HG02610 (cell line): Measurements from ENCODE around the gene ZFYVE1.
"Not testable (repeated sequence)": the region's sequence is repeated elsewhere in the genome, so short reads cannot be mapped to it uniquely, and the experiment has no call there.

Experiments
- ATAC-seq: cut with Tn5 transposase; IDR thresholded peaks from one replicate; pipeline ENCODE4 v1.9.1; 2021; ENCODE audit warnings: mild to moderate bottlenecking, moderate library complexity; ENCODE audit not compliant: unreplicated experiment

The ZFYVE1 gene

DNA sequence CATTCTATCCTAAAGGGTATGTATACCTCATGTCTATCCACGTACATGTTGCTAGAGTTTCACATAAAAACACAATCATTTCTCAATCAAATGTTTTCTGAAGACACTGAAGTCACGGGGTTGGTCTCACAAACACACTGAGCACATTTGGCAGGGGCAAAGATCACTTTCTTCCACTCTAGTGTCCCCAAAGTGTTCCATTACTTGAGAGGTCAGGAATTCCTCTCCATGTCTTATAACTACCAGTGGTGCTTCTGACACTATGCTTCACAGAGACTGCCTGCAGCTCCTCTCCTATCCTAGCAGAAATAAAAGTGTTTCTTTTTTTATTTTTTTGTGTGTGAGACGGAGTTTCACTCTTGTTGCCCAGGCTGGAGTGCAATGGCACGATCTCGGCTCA, 19.1 kb downstream of the ZFYVE1 start:
- no peak for ATAC-seq

DNA sequence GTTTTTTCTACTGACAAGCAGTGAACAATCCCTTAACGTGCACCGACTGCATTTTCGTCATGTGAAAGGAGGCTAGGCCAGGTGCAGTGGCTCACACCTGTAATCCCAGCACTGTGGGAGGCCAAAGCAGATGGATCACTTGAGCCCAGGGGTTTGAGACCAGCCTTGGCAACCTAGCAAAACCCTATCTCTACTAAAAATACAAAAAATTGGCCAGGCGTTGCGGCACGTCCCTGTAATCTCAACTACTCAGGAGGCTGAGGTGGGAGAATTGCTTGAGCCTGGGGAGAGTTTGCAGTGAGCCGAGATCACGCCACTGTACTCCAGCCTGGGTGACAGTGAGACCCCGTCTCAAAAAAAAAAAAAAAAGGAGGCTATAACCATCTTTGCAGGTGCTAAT, 22.3 kb downstream of the ZFYVE1 start:
- not testable (repeated sequence) for ATAC-seq

DNA sequence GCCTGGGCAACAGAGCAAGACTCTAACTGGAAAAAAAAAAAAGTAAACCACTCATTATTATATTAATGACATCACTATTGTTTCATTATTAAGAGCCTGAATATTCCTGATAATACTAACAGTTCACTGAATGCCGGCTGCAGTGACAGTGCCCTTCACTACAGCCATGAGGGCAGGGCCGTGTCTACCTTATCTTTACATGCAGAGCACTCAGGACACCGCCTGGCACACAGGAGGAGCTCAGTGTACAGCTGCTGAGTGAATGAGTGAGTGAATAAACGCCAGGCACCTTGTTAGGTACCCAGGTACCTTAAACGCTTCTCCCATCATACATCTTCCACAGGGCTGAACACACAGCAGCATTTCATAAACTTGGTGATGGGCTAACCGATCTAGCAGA, 23.2 kb downstream of the ZFYVE1 start:
- no peak for ATAC-seq

- ATAC-seq = no peak
These were observed 26.8 kb downstream of the ZFYVE1 start for GRCh38 chr14:73000073-73000472.

- no peak for ATAC-seq
These were observed 27.6 kb downstream of the ZFYVE1 start for GRCh38 chr14:72999316-72999715.

DNA sequence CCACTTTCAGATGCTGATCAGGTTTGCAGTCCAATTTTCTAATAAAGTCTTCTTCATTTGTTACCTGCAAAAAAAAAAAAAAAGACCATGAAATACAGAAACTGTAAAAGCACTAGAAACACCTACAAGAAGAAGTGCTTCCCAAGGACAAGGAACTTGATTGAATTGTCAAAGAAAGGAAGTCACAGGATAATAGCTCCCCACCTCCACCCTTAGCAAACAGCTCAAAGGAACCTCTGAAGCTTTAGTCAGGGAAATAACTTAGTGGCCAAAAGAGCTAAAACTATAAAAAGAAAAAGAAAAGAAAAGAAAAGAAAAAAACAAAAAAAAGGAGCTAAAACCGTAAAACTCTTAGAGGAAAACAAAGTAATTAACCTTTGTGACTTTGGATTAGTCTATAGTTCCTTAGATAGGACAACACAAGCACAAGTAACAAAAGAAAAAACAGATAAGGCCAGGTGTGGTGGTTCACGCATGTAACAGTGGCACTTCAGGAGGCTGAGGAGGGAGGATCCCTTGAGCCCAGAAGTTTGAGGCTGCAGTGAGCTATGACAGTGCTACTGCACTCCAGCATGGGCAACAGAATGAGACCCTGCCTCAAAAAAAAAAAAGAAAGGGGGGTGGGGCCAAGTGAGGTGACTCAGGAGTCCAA, 28.5 kb downstream of the ZFYVE1 start:
- no peak for ATAC-seq

DNA sequence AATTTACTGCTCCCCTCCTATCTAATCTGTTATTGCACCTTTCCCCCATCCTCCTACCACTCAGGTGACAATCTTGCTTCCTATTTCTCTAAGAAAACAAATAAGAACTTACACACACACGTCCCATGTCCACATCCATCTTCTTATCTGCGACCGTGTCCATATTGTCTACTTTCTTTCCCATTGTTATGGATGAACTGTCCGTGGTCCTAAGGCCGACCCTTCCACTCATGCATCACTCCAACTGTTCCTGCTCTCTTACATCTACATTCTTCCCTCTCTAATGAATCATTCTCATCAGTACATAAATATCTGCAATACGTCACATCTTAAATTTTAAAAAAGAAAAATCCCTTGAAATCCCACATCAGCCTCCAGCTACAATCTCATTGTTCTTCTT, 30.0 kb downstream of the ZFYVE1 start:
- ATAC-seq = no peak

GRCh38 chr14:72990171-72990570, 36.7 kb downstream of the ZFYVE1 start:
- ATAC-seq = no peak

DNA sequence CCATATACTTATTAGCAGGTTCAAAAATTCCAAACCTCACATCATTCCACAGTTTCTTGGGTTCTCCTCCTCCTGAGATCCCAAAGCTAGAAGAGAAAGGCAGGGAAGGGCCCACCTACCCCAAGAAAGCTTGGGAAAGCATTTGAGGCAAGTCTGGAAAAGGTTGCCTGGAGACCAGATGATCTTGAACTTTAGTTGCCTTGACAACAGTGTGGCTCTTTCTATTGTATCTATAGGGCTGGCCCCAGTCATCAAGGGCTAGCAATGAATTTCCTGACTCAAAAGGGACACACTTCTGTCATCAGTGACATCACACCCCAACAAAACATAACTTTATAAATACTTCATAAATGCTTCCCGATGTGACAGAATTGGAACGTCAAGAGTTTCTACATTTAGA, 40.0 kb downstream of the ZFYVE1 start:
- no peak for ATAC-seq

GRCh38 chr14:72986214-72986613, 40.7 kb downstream of the ZFYVE1 start:
- ATAC-seq = no peak

DNA sequence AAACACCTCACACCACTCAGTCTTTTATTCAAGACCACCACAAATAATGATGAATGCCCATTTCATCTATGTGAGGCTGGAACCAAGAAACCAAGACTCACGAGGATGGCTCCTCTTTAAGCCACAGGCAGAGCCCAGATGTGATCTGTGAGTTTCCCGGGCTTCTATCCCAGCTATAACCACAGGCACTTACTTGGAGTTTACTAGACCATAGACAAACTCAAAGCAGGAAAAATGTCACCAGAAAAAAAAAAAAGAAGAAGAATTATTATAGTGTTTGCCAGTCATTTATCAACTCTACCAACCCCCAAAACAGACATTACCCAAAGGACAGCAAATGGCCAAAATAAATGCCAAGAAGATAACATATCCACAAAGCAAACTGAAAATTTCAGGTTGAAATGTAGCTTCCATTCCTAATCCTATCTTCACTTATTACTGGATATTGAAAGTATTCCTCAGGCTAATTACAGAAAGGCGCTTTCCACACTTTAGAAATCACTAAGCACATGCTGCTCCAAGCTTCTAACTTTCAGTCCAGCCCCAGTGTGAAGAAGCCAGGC, 44.7 kb downstream of the ZFYVE1 start:
- ATAC-seq = no peak

- no peak for ATAC-seq
These were observed 46.0 kb downstream of the ZFYVE1 start for GRCh38 chr14:72980863-72981262.

- ATAC-seq = no peak
These were observed 48.0 kb downstream of the ZFYVE1 start for GRCh38 chr14:72978856-72979255.

GRCh38 chr14:72975770-72976169, 51.1 kb downstream of the ZFYVE1 start:
- ATAC-seq = no peak

- no peak for ATAC-seq
These were observed 52.2 kb downstream of the ZFYVE1 start for GRCh38 chr14:72974661-72975060.

DNA sequence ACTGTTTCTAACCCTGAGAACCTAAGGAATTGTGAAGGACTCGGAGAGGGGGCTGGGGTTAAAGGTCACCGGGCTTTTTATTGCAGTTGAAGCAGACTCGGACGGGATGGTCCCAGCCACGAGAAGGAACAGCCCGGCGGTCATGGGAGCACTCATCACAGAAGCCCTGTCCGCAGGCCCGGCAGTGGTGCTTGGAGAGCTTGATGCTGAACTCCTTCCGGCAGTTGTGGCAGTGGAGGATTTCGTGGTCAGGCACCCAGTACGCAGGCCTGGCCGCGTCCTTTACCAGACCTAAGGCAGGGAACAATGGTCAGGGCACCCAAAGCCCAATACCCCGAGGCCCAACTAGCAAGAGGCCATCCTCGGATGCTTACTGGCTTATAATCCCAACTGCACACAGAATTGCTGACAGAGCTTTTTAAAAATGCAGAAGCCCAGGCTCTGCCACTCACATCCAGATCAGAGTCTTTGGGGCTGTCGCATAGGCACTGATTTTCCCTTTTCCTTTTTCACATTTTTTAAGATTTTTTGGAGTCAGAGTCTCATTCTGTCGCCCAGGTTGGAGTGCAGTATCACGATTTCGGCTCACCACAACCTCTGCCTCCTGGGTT, 56.0 kb downstream of the ZFYVE1 start:
- no peak for ATAC-seq

DNA sequence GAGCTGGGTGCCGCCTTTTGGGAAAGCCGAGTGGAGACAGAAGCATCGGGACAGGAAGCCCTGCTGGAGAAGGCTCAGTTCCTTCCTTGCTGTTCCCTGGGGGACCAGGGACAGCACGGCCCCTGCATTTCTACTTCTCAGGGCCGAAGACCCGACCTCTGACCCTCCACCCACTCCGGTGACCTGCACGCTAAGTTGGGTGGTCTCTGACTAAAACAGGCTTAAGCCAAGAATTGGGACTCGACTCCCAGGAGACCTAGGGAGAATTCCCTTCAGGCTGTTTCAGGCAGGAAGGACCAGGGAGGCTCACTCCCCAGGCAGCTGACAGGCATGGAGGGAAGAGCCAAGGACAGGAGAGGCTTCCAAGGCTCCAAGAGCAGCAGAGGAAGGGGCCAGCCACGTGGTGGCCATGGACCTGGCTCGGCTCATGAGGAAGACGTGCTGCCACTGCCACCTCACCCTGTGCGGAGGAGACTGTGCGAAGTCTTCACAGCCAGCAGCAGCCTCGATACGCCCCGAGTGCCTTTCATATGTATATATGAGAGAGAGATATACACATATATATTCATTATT, 56.8 kb downstream of the ZFYVE1 start:
- ATAC-seq = no peak

DNA sequence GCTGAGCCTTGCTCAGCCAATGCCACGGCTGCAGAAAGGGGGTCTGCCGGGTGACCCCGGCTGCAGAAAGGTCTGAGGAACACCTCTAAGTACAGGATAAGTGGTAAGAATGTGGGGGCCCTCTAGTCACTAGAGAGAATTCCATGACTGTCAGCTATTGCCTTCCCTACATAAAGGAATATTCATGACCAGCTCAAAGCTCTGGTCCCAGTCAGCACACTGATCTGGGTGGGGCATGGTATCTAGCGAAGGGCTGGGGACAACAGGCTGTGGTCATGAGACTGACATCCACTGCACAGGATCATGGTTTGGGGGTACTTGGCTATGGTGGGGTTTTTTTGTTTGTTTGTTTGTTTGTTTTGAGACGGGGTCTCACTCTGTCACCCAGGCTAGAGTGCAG, 58.6 kb downstream of the ZFYVE1 start:
- ATAC-seq = no peak

GRCh38 chr14:72966038-72966437, 60.9 kb downstream of the ZFYVE1 start:
- no peak for ATAC-seq

DNA sequence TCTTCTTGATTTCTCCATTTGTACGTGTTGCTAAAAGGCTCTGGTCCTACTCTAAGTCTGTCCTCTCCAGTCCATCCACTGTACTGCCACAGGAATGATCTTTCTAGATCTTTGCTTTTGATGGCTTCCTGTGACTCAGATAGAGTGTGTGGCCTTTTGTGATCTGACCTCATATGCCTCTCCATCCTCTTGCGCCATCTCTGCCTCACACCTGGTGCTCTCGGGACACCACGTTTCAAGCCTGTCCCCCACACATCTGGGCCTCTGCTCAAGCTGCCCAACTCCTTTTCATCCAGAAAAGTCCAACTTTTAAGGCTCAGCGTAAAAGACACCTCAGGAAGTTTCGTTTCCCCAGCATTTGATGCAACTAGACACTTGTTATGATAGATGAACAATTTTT, 61.7 kb downstream of the ZFYVE1 start:
- ATAC-seq = no peak

GRCh38 chr14:72962829-72963312, 64.0 kb downstream of the ZFYVE1 start:
- ATAC-seq = no peak

DNA sequence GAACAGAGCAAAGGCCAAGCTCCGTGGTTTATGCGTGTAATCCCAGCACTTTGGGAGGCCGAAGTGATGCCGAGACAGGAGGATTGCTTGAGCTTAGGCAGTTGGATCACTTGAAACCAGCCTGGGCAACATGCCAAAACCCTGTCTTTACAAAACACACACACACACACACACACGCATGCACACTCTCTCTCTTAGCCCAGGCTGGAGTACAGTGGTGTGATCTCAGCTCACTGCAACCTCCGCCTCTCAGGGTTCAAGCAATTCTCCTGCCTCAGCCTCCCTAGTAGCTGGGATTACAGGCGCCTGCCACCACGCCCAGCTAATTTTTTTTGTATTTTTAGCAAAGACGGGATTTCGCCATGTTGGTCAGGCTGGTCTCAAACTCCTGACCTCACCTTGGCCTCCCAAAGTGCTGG, 64.6 kb downstream of the ZFYVE1 start:
- ATAC-seq = not testable (repeated sequence)
